ENCODE results near the gene PUSL1. TPM values are rescaled to one million over a fixed set of nuclear protein-coding genes. Genes with fewer than 3 reads are reported as not detected.

The PUSL1 gene
- total RNA-seq, 1 experiment from 2014 or later = 24.7 TPM

GRCh38 chr1:1338278-1338677 is 29.9 kb downstream of the PUSL1 start:
- no peak for DNase-seq (ENCODE audit: low spot score)

- no peak for DNase-seq (ENCODE audit: low spot score)
These were observed 31.8 kb downstream of the PUSL1 start for GRCh38 chr1:1340185-1340584.

DNA sequence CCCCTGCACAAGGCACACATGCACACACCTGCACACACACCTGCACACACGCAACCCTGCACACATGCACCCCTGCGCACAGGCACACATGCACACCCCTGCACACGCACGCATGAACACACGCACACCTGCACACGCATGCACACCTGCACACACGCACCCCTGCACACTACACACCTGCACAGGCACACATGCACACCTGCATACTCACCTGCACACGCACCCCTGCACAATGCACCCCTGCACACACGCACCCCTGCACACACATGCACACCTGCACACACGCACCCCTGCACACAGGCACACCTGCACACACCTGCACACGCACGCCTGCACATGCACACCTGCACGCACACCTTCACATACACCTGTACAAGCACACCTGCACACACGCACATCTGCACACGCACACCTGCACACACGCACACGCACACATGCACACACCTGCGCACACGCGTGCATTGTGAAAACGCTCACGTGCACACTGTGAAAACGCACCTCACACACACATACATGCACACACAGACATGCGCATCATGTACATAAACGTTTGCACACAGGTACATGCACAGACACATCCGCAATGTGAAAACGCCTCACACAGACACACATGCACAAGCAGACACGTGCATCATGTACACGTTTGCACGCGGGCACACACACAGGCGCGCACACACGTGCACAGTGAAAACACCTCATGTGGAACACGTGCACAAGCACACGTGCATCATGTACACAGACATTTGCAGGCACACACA is 32.6 kb downstream of the PUSL1 start:
- no peak for DNase-seq (ENCODE audit: low spot score)

GRCh38 chr1:1341549-1342021 is 33.2 kb downstream of the PUSL1 start:
- DNase-seq (ENCODE audit: low spot score) = no peak

GRCh38 chr1:1342061-1342562 is 33.7 kb downstream of the PUSL1 start:
- no peak for DNase-seq (ENCODE audit: low spot score)

GRCh38 chr1:1342584-1343115 is 34.3 kb downstream of the PUSL1 start:
- no peak for DNase-seq (ENCODE audit: low spot score)

GRCh38 chr1:1343811-1344421 is 35.5 kb downstream of the PUSL1 start:
- no peak for DNase-seq (ENCODE audit: low spot score)

- no peak for DNase-seq (ENCODE audit: low spot score)
These were observed 36.4 kb downstream of the PUSL1 start for GRCh38 chr1:1344655-1345361.

DNA sequence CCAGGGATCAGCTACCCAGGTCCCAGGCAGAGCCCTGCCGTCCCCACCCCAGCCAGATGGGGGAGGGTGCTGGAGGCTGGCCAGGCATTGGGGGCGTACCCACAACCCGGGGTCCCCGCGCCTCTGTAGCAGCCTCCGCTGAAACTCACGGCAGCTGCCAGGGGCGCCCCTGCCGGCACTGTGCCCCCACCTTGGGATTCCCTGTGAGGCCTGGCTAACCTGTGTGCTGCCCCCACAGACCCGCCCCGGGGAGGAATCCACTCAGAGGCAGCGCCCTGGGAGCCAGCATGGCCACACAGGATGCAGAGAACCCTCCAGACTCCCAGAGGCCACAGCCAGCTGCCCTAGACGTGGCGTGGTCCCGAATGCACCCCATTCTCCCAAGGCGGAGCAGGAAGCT is 37.0 kb downstream of the PUSL1 start:
- DNase-seq (ENCODE audit: low spot score) = no peak

DNA sequence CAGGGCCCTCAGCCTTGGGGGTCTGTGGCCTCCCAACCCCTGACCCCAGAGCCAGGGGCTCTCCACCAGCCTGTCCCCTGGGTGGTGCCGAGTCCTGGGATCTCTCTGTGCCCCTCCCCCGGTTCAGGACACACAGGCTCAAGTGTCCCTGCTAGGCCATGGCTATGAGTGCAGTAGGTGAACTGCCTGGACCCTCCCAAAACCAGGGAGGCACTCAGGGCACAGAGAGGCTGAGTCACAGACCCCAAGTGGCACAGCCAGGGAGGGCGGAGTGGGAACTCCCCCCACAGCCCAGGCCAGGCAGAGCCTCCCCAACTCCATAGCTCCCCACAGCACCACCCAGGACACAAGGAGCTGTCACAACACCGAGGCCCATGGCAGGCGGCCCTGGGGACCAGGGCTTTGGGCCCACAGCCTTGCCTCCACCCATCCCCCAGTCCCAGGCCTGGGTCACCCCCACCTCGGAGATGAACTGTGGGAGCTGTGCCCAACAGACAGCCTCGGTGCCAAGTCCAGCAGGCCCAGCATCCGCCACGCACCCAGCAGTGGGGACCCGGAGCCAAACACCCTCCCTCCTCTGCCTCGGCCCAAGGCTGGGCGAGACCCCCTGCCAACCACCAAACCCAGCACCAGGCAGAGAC is 37.6 kb downstream of the PUSL1 start:
- no peak for DNase-seq (ENCODE audit: low spot score)

DNA sequence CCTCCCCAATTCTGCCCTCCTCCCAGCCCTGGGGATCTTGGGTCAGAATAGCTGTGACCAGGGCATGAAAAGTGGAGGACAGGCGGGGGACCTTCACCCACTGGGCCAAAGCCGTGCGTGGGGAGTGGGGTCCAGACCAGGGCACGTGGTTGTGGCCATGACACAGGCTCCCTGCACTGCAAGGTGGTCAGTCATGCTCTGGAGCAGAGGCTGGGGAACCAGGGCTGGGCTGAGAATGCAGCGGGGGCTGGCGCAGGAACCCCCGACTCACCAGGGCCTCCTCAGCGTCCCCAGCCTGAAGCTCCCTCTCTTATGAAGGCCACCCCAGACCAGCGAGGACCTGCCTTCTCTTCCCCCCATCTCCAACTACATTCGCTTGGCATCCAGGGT is 38.1 kb downstream of the PUSL1 start:
- no peak for DNase-seq (ENCODE audit: low spot score)

- DNase-seq (ENCODE audit: low spot score) = no peak
These were observed 38.7 kb downstream of the PUSL1 start for GRCh38 chr1:1347026-1347595.

DNA sequence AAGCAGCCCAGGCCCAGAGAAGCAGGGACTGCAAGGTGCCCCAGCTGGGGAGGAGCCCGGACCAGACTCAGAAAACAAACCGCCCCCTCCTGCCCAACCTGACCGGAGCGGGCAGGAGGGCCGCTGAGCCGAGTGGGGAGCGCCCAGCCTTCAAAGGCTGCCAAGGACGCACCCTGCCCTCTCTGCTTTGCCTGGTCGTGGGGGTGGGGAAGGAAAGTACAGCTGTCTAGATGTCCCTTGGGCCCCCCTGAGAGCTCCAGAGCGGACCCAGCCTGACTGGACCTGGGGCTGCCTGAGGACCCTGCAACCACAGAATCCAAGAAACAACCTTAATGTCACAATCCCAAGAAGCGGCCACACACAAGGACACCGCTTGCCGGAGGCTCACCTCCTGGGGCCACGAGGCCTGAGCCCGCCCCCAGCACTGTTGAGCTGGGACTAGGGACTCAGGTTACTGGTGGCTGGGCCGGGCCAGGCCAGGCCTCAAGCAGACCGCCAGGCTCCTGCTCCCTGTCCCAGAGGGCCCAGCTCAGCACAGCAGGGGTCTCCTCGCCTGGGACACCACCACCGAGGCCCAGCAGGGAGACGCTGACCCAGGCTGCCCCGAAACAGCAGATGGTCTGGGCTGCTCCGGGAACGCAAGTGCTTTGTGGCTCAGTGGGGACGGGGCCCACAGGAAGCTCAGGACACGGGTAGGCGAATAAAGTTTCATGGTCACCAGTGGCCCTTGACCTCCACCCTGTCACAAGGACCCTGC is 39.4 kb downstream of the PUSL1 start:
- DNase-seq (ENCODE audit: low spot score) = no peak

DNA sequence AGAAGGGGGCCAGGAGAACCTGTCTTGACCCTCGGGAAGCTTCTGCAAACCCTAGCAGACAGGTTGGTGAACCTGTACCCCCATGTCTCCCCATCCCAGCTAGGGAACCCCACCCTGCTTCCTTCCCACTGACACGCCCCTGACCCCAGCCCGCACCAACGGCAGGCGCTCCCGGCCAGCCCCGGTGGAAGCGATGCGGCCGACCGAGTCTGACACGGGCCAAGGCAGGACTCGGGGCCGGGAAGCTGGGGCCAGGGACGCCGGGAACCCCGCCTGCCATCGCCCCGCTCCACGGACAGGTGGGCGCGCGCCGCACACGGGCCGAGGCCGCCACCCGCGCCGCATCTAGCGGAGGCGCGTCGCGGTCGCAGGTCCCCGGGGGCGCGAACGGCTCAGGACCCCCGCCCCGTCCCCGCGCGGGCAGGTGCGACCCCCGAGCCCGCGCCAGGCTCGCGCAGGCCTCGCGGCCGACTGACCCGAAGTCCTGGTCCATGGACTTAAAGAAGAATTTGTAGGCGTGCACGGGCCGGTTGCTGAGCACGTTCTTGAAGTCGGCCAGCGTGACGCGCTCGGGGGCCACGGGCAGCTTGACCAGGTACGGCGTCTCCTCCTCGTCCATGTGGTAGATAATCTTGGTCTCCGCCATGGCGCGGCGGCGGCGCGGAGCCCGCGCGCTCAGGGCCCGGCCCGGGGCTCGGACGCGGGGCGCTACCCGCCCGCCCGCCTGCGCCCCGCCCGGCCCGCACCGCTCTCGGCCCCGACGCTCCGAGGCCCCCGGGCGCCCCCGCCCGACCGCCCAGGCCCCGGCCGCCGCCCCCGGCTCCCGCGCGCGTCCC is 40.2 kb downstream of the PUSL1 start:
- DNase-seq (ENCODE audit: low spot score) = no peak

DNA sequence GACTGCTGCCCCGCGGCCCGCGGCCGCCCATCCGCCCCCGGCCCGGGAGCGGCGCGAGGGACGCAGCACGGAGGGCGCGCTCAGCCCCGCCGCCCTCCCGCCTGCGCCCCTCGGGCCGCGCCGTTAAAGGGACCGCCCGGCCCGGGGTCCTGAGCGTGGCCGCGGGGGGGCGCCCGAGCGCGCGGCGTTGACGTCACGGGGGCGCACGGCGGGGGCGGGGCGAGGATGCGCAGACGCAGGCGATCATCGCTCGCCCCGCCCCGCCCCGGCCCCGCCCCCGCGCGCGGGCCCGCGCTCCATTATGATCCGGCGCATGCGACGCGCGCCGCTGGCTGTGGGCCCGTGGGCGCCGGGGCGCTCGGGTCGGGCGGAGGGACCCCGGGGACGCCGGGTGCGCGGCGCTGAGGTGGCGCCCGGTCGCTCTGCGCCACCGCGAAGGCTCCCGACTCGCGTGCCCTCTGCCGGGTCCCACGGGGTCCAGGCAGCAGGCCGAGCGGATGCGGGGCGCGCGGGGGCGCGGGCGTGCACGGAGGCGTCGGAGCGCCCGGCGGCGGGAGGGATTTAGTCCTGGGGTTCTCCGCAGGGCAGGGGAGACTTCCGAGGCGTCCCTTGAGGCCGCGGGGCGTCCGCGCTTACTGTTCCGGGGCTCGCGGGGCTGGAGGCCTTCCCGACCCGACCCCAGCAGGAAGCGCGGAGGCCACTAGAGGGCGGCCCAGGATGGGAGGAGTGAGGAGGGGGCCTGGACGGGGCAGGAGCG is 41.0 kb downstream of the PUSL1 start, which contains the start of gene DVL1:
DVL1 (minus strand) TSS at position 163 of the 757 bp plus-strand sequence. CDS start 353 bp downstream, outside the sequence.
- peak; percentile 53 for DNase-seq (ENCODE audit: low spot score)

GRCh38 chr1:1351511-1352427 is 43.4 kb downstream of the PUSL1 start:
- no peak for DNase-seq (ENCODE audit: low spot score)

GRCh38 chr1:1352786-1353388 is 44.5 kb downstream of the PUSL1 start:
- no peak for DNase-seq (ENCODE audit: low spot score)
